HG03139 (cell line): ENCODE data around the gene SCN1B.
"Not testable (repeated sequence)": the region's sequence is repeated elsewhere in the genome, so short reads cannot be mapped to it uniquely, and the experiment has no call there.

Source experiments
- ATAC-seq: cut with Tn5 transposase; IDR thresholded peaks from one replicate; pipeline ENCODE4 v1.9.1; 2021; ENCODE audit not compliant: unreplicated experiment

SCN1B gene

DNA sequence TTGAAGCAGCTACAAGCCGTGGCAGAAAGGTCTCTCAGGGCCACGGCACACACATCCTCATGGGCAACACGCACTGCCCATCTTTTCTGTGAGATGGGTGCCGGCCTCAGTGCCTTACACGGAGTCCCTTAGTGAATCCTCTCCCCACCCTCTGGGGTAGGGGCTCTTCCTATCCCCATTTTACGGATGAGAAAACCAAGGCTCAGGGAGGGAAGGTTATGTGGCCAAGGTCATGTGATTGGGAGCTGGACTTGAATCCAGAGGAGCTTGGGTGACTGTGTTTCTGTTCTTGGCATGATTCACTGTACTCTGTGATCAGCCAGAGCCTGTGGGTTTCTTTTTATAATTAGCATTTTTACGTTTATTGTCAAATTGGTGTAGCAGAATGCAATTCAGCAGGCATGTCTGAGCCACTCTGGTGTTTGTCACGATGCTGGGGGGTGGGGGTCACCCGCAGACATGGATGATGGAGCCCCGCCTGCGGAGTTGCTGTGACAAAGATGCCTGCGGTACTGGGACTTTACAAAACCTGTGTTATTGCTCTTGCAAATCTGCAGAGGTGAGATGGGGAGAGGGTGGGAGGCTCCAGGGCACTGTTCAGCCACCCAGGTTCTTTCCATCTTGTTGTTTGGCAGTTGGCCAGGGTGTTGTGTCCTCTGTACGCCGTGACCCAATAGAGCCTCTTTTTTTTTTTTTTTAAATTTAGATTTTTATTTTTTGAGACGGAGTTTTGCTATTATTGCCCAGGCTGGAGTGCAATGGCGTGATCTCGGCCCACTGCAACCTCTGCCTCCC, 4.5 kb downstream of the SCN1B start:
- no peak for ATAC-seq

DNA sequence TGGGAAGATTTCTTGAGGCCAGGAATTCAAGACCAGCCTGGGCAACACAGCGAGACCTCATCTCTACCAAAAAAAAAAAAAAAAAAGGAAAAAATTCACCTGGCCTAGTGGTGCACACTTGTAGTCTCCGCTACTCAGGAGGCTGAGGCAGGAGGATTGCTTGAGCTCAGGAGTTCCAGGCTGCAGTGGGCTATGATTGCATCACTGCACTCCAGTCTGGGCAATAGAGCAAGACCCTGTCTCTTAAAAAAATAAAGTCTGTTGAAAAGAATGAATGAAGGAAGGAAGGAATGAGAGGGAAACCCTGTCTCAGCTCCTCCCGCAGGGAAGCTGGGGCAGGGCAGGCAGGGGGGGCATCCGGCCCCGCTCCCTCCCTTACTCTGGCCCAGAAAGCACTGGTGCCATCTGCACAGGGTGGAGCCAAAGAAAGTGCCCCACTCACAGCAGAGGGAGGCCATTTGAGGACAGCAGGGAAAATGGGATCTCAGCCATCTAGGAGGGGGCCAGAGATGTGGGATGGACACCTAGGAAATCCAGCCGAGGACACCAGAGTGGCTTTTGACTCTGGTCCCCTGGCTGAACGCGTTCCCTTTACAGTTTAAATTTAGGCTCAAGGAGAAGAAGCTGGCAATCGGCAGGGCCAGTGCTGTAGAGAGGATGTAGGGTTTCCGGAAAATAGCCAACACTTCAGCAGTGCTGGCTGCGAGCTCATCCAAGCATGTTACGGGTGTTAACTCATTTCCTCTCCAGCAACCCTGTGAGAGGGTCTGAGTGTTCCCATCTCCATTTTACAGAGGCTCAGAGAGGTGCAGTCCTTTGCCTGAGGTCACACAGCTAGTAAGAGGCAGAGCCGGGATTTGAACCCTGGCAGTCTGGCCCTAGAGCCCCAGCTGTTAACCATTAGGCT, 7.7 kb downstream of the SCN1B start:
- ATAC-seq: no peak

DNA sequence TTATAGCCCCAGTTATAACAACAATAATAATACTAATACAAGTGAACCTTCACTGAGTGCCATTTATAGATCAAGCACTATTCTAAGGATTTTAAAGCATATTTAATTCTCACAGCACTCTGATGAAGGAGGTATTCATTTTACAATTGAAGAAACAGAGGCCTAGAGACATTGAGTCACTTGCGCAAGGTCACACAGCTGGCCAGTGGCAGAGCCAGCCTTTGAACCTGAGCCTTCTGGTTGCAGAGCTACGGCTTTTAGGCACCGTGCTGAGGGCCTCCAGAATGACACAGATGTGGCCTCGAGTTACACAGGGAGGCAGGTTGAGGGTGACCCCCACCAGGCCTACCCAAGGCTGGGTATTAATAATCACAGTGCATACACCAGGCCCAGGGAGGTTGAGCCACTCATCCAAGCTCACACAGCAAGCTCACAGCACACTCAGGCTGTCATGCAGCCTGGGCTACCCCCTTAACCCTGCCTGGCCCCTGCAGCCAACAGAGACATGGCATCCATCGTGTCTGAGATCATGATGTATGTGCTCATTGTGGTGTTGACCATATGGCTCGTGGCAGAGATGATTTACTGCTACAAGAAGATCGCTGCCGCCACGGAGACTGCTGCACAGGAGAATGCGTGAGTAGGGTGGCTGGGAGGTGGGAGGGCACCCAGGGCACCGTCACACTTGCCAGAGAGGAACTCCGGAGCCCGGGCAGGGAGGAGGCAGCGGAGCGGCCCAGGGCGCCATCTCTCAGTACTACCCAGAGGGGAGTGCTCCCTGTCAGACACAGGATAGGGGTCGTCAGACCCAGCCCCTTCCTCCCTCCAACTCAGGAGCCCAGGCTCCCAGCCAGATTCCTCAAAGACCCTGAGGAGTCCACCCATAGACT, 8.6 kb downstream of the SCN1B start:
- no peak for ATAC-seq

DNA sequence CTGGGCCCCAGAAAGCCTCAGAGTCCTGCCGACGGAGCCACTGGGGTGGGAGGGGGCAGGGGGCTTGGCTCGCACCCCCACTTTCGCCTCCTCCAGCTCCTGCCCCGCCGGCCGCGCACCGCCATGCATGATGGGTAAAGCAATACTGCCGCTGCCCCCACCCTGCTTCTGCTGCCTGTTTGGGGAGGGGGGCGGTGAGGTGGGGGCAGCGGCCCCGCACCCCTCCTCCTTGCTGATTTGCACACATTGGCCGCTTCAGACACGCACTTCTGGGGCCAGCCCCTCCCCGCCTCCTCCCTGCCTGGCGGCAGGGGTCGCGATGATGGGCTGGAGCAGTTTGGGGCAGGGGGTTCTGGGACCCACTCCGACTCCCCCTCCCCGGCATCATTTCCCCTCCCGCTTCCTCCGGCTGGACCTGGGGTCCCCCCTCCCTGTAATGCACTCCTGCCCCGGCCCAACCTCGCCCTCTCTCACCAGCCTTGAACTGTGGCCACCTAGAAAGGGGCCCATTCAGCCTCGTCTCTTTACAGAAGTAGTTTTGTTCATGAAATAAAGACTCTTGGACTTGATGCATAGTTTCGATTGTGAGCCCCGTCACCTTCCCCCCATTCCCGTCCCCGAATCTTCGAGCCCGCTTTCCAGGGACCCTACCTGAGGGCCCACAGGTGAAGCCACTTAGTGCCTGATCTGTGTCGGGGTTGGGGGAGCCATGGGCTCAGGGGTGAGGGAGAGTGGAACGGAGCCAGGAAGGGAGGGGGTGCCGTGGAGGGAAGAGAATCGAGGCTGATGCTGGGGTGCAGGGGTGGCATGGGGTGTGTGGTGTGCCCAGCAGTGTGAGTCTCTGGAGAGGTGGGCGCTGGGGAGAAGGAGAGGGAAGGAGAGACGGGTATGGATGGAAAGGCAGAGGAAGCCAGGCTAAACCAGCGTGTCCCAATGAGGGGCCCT, 9.9 kb downstream of the SCN1B start:
- no peak for ATAC-seq

GRCh38 chr19:35040826-35041547, 10.7 kb downstream of the SCN1B start:
- no peak for ATAC-seq

DNA sequence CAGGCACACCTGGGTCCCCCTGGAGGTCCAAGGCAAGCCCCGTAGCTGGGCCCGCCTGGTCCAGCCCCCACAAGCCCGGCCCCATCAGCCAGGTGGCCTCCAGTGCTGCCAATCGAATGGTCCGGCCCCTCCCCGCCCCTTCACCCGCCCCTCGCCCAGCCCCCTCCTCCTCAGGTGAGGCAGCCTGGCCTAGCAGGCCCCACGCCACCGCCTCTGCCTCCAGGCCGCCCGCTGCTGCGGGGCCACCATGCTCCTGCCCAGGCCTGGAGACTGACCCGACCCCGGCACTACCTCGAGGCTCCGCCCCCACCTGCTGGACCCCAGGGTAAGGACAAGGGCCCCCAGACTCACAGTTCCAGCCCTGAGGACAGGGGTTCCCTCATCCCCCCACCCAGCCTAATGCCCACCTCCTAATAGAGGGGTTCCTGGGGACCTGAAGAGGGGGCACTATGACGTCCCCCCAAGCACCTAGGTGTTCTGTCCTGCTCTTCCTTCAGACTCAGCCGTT, 11.3 kb downstream of the SCN1B start, which contains the start of gene HPN:
Gene HPN, plus strand, starts transcription at position 174 of the 508 bp plus-strand sequence. CDS start 786 bp downstream, outside the sequence.
- ATAC-seq: no peak

- no peak for ATAC-seq
These were observed 11.9 kb downstream of the SCN1B start for GRCh38 chr19:35042056-35042730.

DNA sequence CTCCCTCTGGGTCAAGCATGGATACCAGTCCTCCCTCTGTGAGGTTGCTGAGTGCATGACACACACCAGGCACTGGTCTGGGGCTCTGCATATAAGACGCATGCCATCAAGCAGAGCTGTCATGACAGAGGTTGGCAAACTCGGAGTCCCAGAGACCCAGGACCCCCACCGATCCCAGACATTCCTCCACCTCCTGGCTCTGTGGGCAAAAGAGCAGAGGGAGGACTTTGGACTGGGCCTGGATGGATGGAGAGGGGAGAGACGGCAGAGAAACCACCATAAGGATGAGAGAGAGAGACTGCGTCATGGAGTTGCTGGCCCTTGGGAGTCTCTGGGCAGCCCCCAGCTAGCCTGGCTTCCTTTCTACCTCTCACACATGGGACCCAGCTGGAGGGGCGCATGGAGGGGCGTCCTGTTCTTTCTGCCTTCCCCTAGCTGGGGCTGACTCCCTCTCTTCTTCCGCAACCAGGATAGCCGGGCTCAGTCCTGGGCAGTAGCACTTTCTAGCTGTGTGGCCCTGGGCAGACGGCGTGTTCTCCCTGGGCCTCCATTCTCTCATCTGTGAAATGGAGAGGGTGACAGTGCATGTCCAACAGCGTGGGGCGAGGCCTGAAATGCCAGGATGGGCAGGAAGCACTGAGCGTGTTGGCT, 12.8 kb downstream of the SCN1B start:
- ATAC-seq: no peak

DNA sequence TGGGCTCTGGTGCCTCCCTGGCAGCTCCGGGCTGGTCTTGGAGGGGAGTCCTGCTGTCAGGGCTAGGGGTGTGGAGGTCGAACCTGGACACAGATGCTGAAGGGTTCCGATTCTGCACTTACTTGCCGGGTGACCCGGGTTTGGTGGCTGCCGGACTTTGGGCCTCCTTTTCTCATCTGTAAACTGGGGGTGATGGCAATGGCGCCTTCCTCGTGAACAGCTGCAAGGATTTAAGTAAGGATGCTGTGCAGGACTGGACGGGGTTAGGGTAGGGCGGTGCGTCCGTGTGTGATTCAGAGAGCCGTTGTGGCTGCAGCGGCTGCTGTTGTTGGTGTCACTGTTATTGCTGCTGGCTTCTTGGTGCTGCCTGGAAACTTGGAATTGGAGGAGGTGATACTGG, 13.6 kb downstream of the SCN1B start:
- no peak for ATAC-seq

- no peak for ATAC-seq
These were observed 14.2 kb downstream of the SCN1B start for GRCh38 chr19:35044317-35045117.

GRCh38 chr19:35045667-35046300, 15.5 kb downstream of the SCN1B start:
- peak; percentile 66 for ATAC-seq

- no peak for ATAC-seq
These were observed 16.2 kb downstream of the SCN1B start for GRCh38 chr19:35046461-35046860.

- no peak for ATAC-seq
These were observed 18.7 kb downstream of the SCN1B start for GRCh38 chr19:35048911-35049411.

DNA sequence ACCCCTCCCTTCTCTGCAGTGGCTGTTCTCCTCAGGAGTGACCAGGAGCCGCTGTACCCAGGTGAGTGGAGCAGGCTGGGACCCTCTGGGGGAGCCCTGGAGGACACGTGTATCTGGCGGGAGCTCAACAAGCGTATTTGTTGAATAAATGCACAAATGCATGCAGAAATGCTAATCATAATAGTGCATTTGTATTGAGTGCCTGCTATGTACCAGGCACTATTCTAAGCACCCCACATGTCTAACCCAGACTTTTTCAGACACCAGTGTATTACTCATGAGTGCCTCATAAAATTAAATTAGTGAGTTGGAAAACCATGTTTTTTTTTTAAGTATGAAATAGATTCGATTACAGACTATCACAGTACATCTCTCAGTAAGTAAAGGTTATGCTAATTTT, 19.2 kb downstream of the SCN1B start:
- no peak for ATAC-seq

DNA sequence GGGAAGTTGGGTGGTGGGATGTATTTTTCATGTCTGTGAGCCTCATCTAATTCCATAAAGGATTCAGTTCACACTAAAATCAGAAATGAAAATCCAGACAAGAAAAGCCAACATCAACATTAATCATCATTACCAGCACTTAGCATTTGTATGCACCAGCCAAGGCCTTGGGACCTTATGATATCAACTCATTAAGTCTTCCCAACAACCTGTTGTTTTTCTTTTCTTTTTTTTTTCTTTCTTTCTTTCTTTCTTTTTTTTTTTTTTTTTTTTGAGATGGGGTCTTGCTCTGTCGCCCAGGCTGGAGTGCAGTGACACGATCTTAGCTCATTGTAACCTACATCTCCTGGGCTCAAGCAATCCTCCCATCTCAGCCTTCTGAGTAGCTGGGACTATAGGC, 20.4 kb downstream of the SCN1B start:
- not testable (repeated sequence) for ATAC-seq

DNA sequence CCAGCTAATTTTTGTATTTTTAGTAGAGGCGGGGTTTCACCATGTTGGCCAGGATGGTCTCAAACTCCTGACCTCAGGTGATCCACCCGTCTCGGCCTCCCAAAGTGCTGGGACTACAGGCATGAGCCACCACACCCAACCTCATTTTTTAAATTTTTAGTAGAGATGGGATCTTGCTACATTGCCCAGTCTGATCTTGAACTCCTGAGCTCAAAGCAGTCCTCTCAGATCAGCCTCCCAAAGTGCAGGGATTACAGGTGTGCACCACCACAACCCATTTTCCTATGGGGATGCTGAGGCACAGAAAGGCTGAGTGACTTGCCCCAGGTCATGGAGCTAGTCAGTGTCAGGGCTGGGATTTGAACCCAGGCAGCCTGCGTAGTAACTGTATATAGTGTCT, 21.0 kb downstream of the SCN1B start:
- ATAC-seq: not testable (repeated sequence)
